Measurements from ENCODE around the gene DOK7.

DOK7 gene

DNA sequence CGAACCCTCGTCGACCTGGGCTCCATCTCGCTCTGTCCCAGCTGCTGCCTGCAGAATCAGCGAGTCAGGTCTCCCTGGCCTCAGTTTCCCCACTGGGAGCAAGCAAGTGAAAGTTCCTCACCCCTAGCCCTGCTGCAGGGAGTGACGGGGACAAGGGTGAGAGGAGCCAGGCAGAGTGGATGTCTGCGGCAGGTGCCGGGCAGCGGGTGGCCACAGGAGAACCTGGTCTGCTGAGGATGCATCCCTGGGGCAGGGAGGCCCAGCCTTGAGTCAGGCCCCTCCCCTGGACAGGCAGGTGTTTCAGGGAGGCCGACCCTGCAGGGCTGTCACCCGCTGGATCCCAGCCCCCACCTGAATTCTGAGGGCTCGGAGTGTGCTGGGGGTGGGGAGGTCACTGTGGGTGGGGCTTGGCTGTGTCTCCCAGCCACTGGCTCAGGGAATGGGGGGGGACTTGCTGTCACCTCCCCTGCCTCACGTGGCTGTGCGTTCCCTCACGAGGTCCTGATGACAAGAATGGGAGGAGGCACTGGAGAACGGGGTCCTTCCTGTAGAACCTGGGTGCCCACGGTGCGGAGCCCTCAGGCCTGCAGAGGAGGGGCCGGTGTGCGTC lies 35.9 kb downstream of the DOK7 start:
- no peak for ATAC-seq
- TF ChIP-seq ZFP3 (CRISPR knock-in tag; IDR thresholded peaks at IDR 0.05) (no peak), ZFP30 (CRISPR knock-in tag; IDR thresholded peaks at IDR 0.05) (no peak), ESRRG (CRISPR knock-in tag; IDR thresholded peaks at IDR 0.05) (no peak), ARNTL (CRISPR knock-in tag; IDR thresholded peaks at IDR 0.05; ENCODE audit: borderline replicate concordance, low read depth) (no peak), CSDC2 (CRISPR knock-in tag; IDR thresholded peaks at IDR 0.05) (no peak), PPARA (CRISPR knock-in tag; IDR thresholded peaks at IDR 0.05; ENCODE audit: borderline replicate concordance) (no peak), ZC3H10 (CRISPR knock-in tag; IDR thresholded peaks at IDR 0.05) (no peak), CSRNP3 (CRISPR knock-in tag; IDR thresholded peaks at IDR 0.05) (no peak), ZNF8 (CRISPR knock-in tag; IDR thresholded peaks at IDR 0.05) (no peak), BACH2 (CRISPR knock-in tag; IDR thresholded peaks at IDR 0.05; ENCODE audit: borderline replicate concordance) (no peak), OSR1 (CRISPR knock-in tag; IDR thresholded peaks at IDR 0.05) (no peak), ZNF565 (CRISPR knock-in tag; conservative IDR thresholded peaks at IDR 0.05; ENCODE audit: low read depth) (no peak), TOX (CRISPR knock-in tag; IDR thresholded peaks at IDR 0.05; ENCODE audit: borderline replicate concordance) (no peak)
- TF ChIP-seq, protein P1, sequence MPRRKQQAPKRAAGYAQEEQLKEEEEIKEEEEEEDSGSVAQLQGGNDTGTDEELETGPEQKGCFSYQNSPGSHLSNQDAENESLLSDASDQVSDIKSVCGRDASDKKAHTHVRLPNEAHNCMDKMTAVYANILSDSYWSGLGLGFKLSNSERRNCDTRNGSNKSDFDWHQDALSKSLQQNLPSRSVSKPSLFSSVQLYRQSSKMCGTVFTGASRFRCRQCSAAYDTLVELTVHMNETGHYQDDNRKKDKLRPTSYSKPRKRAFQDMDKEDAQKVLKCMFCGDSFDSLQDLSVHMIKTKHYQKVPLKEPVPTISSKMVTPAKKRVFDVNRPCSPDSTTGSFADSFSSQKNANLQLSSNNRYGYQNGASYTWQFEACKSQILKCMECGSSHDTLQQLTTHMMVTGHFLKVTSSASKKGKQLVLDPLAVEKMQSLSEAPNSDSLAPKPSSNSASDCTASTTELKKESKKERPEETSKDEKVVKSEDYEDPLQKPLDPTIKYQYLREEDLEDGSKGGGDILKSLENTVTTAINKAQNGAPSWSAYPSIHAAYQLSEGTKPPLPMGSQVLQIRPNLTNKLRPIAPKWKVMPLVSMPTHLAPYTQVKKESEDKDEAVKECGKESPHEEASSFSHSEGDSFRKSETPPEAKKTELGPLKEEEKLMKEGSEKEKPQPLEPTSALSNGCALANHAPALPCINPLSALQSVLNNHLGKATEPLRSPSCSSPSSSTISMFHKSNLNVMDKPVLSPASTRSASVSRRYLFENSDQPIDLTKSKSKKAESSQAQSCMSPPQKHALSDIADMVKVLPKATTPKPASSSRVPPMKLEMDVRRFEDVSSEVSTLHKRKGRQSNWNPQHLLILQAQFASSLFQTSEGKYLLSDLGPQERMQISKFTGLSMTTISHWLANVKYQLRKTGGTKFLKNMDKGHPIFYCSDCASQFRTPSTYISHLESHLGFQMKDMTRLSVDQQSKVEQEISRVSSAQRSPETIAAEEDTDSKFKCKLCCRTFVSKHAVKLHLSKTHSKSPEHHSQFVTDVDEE (CRISPR knock-in tag; IDR thresholded peaks at IDR 0.05) = no peak
- TF ChIP-seq, protein P2, sequence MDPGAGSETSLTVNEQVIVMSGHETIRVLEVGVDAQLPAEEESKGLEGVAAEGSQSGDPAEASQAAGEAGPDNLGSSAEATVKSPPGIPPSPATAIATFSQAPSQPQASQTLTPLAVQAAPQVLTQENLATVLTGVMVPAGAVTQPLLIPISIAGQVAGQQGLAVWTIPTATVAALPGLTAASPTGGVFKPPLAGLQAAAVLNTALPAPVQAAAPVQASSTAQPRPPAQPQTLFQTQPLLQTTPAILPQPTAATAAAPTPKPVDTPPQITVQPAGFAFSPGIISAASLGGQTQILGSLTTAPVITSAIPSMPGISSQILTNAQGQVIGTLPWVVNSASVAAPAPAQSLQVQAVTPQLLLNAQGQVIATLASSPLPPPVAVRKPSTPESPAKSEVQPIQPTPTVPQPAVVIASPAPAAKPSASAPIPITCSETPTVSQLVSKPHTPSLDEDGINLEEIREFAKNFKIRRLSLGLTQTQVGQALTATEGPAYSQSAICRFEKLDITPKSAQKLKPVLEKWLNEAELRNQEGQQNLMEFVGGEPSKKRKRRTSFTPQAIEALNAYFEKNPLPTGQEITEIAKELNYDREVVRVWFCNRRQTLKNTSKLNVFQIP (CRISPR knock-in tag; IDR thresholded peaks at IDR 0.05; ENCODE audit: borderline replicate concordance, low read depth) = no peak
- TF ChIP-seq, protein P3, sequence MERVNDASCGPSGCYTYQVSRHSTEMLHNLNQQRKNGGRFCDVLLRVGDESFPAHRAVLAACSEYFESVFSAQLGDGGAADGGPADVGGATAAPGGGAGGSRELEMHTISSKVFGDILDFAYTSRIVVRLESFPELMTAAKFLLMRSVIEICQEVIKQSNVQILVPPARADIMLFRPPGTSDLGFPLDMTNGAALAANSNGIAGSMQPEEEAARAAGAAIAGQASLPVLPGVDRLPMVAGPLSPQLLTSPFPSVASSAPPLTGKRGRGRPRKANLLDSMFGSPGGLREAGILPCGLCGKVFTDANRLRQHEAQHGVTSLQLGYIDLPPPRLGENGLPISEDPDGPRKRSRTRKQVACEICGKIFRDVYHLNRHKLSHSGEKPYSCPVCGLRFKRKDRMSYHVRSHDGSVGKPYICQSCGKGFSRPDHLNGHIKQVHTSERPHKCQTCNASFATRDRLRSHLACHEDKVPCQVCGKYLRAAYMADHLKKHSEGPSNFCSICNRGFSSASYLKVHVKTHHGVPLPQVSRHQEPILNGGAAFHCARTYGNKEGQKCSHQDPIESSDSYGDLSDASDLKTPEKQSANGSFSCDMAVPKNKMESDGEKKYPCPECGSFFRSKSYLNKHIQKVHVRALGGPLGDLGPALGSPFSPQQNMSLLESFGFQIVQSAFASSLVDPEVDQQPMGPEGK (CRISPR knock-in tag; IDR thresholded peaks at IDR 0.05; ENCODE audit: borderline replicate concordance) = no peak

- no peak for TF ChIP-seq TOX (CRISPR knock-in tag; IDR thresholded peaks at IDR 0.05; ENCODE audit: borderline replicate concordance)
- no peak for TF ChIP-seq SNAI2 (CRISPR knock-in tag; IDR thresholded peaks at IDR 0.05)
- no peak for TF ChIP-seq CSRNP3 (CRISPR knock-in tag; IDR thresholded peaks at IDR 0.05)
- TF ChIP-seq CREB5 (CRISPR knock-in tag; IDR thresholded peaks at IDR 0.05; ENCODE audit: low read depth) = no peak
- no peak for TF ChIP-seq ZNF565 (CRISPR knock-in tag; conservative IDR thresholded peaks at IDR 0.05; ENCODE audit: low read depth)
- TF ChIP-seq ZC3H10 (CRISPR knock-in tag; IDR thresholded peaks at IDR 0.05) = no peak
- TF ChIP-seq PPARA (CRISPR knock-in tag; IDR thresholded peaks at IDR 0.05; ENCODE audit: borderline replicate concordance) = no peak
- TF ChIP-seq, protein P1 (CRISPR knock-in tag; IDR thresholded peaks at IDR 0.05) = no peak
- ATAC-seq = no peak
Observed at GRCh38 chr4:3499710-3500109, 36.6 kb downstream of the DOK7 start.
